ENCODE data around the gene RACK1. TPM values are rescaled to one million over a fixed set of nuclear protein-coding genes. Genes with fewer than 3 reads are reported as not detected.
"Not testable (repeated sequence)": the region's sequence is repeated elsewhere in the genome, so short reads cannot be mapped to it uniquely, and the experiment has no call there.

The RACK1 gene
- total RNA-seq, 4 donors from 2014 or later = 2,254 to 3,332 (median 2,569) TPM

GRCh38 chr5:181282874-181283273 is 39.2 kb upstream of the RACK1 start:
- Histone ChIP-seq H3K4me3 (replicated peaks in 1 of 3) (no peak overlapping the region), H3K27me3 (no peaks in the 10 kb centered on the region), H3K4me1 (no peaks in the 10 kb centered on the region), H3K36me3 (no peaks in the 10 kb centered on the region), H3K9me3 (no peaks in the 10 kb centered on the region), H3K27ac (no peak overlapping the region)
- no peak for DNase-seq
- no peak for TF ChIP-seq CTCF (IDR thresholded peaks at IDR 0.05)
- 94 to 97% methylated on average over 6 to 7 of the region's 7 CpGs for WGBS, 2 donors
- intact Hi-C loops (cut with DNase I) = no loop called here

GRCh38 chr5:181282415-181282814 is 38.7 kb upstream of the RACK1 start:
- H3K4me1 ChIP-seq; DNase-seq; H3K36me3 ChIP-seq; H3K9me3 ChIP-seq; H3K27ac ChIP-seq; H3K27me3 ChIP-seq; intact Hi-C loops (cut with DNase I); H3K4me3 ChIP-seq (replicated peaks in 1 of 3): not testable (repeated sequence)
- 85 to 93% methylated on average over 9 to 13 of the region's 16 CpGs for whole genome bisulfite sequencing, 2 donors

- WGBS, 2 donors = 84 to 97% methylated on average over 16 to 18 of the region's 18 CpGs
- no peak for TF ChIP-seq CTCF (IDR thresholded peaks at IDR 0.05)
- TF ChIP-seq POLR2A (IDR thresholded peaks at IDR 0.05) = no peak
- no peak for DNase-seq
- intact Hi-C loops (cut with DNase I) = no loop called here
- Histone ChIP-seq H3K4me3 (replicated peaks in 1 of 3) (no peak overlapping the region), H3K36me3 (no peaks in the 10 kb centered on the region), H3K27ac (no peak overlapping the region), H3K27me3 (no peaks in the 10 kb centered on the region), H3K9me3 (no peaks in the 10 kb centered on the region), H3K4me1 (no peaks in the 10 kb centered on the region)
Observed at GRCh38 chr5:181281984-181282316, 38.2 kb upstream of the RACK1 start.

- 90 to 94% methylated on average over 40 of the region's 40 CpGs for WGBS, 2 donors
- DNase-seq = no peak
- TF ChIP-seq CTCF (IDR thresholded peaks at IDR 0.05) (no peak), POLR2A (IDR thresholded peaks at IDR 0.05) (no peak)
- Histone ChIP-seq H3K27ac (no peak overlapping the region), H3K36me3 (no peaks in the 10 kb centered on the region), H3K4me1 (no peaks in the 10 kb centered on the region), H3K9me3 (no peaks in the 10 kb centered on the region), H3K27me3 (no peaks in the 10 kb centered on the region), H3K4me3 (replicated peaks in 1 of 3) (no peak overlapping the region)
- intact Hi-C loops (cut with DNase I) = no loop called here
Observed at GRCh38 chr5:181281077-181281983, 37.6 kb upstream of the RACK1 start.

- Histone ChIP-seq H3K27ac (no peak overlapping the region), H3K9me3 (no peaks in the 10 kb centered on the region), H3K4me3 (replicated peaks in 1 of 3) (no peak overlapping the region), H3K4me1 (no peaks in the 10 kb centered on the region), H3K36me3 (no peaks in the 10 kb centered on the region), H3K27me3 (no peaks in the 10 kb centered on the region)
- intact Hi-C loops (cut with DNase I) = no loop called here
- TF ChIP-seq CTCF (IDR thresholded peaks at IDR 0.05) = no peak
- TF ChIP-seq POLR2A (IDR thresholded peaks at IDR 0.05) = no peak
- 87 to 91% methylated on average over 7 of the region's 7 CpGs for WGBS, 2 donors
- no peak for DNase-seq
Observed at GRCh38 chr5:181280251-181280762, 36.6 kb upstream of the RACK1 start.

Data from thyroid gland (tissue), 4 donors.